Measurements from ENCODE around the gene STARD6.
"Not testable (repeated sequence)": the region's sequence is repeated elsewhere in the genome, so short reads cannot be mapped to it uniquely, and the experiment has no call there.

Gene STARD6

GRCh38 chr18:54390838-54391237 lies 33.2 kb upstream of the STARD6 start:
- no peak for TF ChIP-seq CTCF (IDR thresholded peaks at IDR 0.05)
- DNase-seq = no peak
- peaks cover 64% of the 10 kb centered on the region for H3K4me1 Mint-ChIP-seq
- peaks cover 2% of the 10 kb centered on the region for H3K27me3 Mint-ChIP-seq (ENCODE audit: low read depth, poor library complexity)
- H3K27ac Mint-ChIP-seq = peak overlapping the region; percentile 71
- no peak overlapping the region for H3K4me3 Mint-ChIP-seq
- peaks cover 14% of the 10 kb centered on the region for H3K36me3 Mint-ChIP-seq (ENCODE audit: low read depth)
- H3K9me3 Mint-ChIP-seq = peaks cover 29% of the 10 kb centered on the region

- Mint-ChIP-seq H3K27me3 (ENCODE audit: low read depth, poor library complexity) (peaks cover 2% of the 10 kb centered on the region), H3K4me3 (peak overlapping the region; percentile 17), H3K36me3 (ENCODE audit: low read depth) (peaks cover 21% of the 10 kb centered on the region), H3K9me3 (peaks cover 34% of the 10 kb centered on the region), H3K4me1 (peaks cover 66% of the 10 kb centered on the region), H3K27ac (peak overlapping the region; percentile 97)
- no peak for DNase-seq
- no peak for TF ChIP-seq CTCF (IDR thresholded peaks at IDR 0.05)
These were observed 31.5 kb upstream of the STARD6 start for GRCh38 chr18:54389143-54389505.

GRCh38 chr18:54388203-54389142 lies 30.8 kb upstream of the STARD6 start:
- Mint-ChIP-seq H3K4me3 (peak overlapping the region; percentile 37), H3K9me3 (peaks cover 34% of the 10 kb centered on the region), H3K36me3 (ENCODE audit: low read depth) (peaks cover 21% of the 10 kb centered on the region), H3K27ac (peak overlapping the region; percentile 97), H3K27me3 (ENCODE audit: low read depth, poor library complexity) (peaks cover 2% of the 10 kb centered on the region), H3K4me1 (peaks cover 66% of the 10 kb centered on the region)
- DNase-seq = peak; percentile 46
- TF ChIP-seq CTCF (IDR thresholded peaks at IDR 0.05) = no peak

GRCh38 chr18:54387631-54388030 lies 30.0 kb upstream of the STARD6 start:
- Mint-ChIP-seq H3K27ac (no peak overlapping the region), H3K4me1 (peaks cover 62% of the 10 kb centered on the region), H3K36me3 (ENCODE audit: low read depth) (peaks cover 22% of the 10 kb centered on the region), H3K9me3 (peaks cover 34% of the 10 kb centered on the region), H3K27me3 (ENCODE audit: low read depth, poor library complexity) (peaks cover 2% of the 10 kb centered on the region), H3K4me3 (no peak overlapping the region)
- no peak for DNase-seq
- no peak for TF ChIP-seq CTCF (IDR thresholded peaks at IDR 0.05)

- Mint-ChIP-seq H3K4me1 (peaks cover 55% of the 10 kb centered on the region), H3K27ac (peak overlapping the region; percentile 81), H3K9me3 (peaks cover 34% of the 10 kb centered on the region), H3K36me3 (ENCODE audit: low read depth) (peaks cover 29% of the 10 kb centered on the region)
- DNase-seq; H3K27me3 Mint-ChIP-seq (ENCODE audit: low read depth, poor library complexity); H3K4me3 Mint-ChIP-seq: not testable (repeated sequence)
These were observed 29.3 kb upstream of the STARD6 start for GRCh38 chr18:54386800-54387495.

GRCh38 chr18:54386043-54386442 lies 28.4 kb upstream of the STARD6 start:
- Mint-ChIP-seq H3K27ac (peak overlapping the region; percentile 46), H3K4me3 (no peak overlapping the region), H3K27me3 (ENCODE audit: low read depth, poor library complexity) (peaks cover 2% of the 10 kb centered on the region), H3K9me3 (peaks cover 34% of the 10 kb centered on the region), H3K36me3 (ENCODE audit: low read depth) (peaks cover 36% of the 10 kb centered on the region), H3K4me1 (peaks cover 46% of the 10 kb centered on the region)
- no peak for TF ChIP-seq CTCF (IDR thresholded peaks at IDR 0.05)
- DNase-seq = no peak
